Liver (tissue), 9 donors: Measurements from ENCODE around the gene WNT2. TPM values are rescaled to one million over a fixed set of nuclear protein-coding genes. Genes with fewer than 3 reads are reported as not detected.

ENCODE experiments used
- DNase-seq: peaks from one replicate; pipeline ENCODE4 v3.0.0-alpha.2; 2017; ENCODE audit warnings: low spot score
- H3K27ac ChIP-seq, 2 donors: one replicate each; pipeline ENCODE4 v1.7.0; 2013; ENCODE audit warnings: inconsistent platforms in 2 of 2, low read length in 2 of 2, control low read depth in 1 of 2, low read depth in 1 of 2, mild to moderate bottlenecking in 1 of 2
- H3K27me3 ChIP-seq, 4 donors: one replicate each; pipeline versions ENCODE4 v1.6.1 to v1.7.0; 2013; ENCODE audit warnings: low read length in 3 of 4, inconsistent platforms in 1 of 4, mild to moderate bottlenecking in 1 of 4, moderate library complexity in 1 of 4; ENCODE audit not compliant: control insufficient read depth in 4 of 4, insufficient read depth in 4 of 4
- H3K36me3 ChIP-seq, 4 donors: one replicate each; pipeline versions ENCODE4 v1.6.1 to v1.7.0; 2013; ENCODE audit warnings: low read length in 3 of 4, mild to moderate bottlenecking in 3 of 4, low read depth in 1 of 4, moderate library complexity in 1 of 4; ENCODE audit not compliant: control insufficient read depth in 4 of 4, insufficient read depth in 3 of 4
- H3K4me1 ChIP-seq, 4 donors: one replicate each; pipeline versions ENCODE4 v1.6.1 to v1.7.0; 2013; ENCODE audit warnings: low read length in 3 of 4, mild to moderate bottlenecking in 3 of 4, moderate library complexity in 1 of 4; ENCODE audit not compliant: control insufficient read depth in 4 of 4, insufficient read depth in 4 of 4
- H3K4me3 ChIP-seq, 3 donors: one replicate each; pipeline versions ENCODE4 v1.6.1 to v1.7.0; 2013; ENCODE audit warnings: low read length in 3 of 3, control low read depth in 1 of 3, low read depth in 1 of 3, mild to moderate bottlenecking in 1 of 3
- H3K9ac ChIP-seq, 2 donors: one replicate each; pipeline ENCODE4 v1.7.0; 2013; ENCODE audit warnings: low read length in 2 of 2, mild to moderate bottlenecking in 2 of 2, moderate library complexity in 2 of 2, control low read depth in 1 of 2, low read depth in 1 of 2
- H3K9me3 ChIP-seq, 4 donors: one replicate each; pipeline versions ENCODE4 v1.6.1 to v1.7.0; 2013; ENCODE audit warnings: low read length in 3 of 4; ENCODE audit not compliant: control insufficient read depth in 4 of 4
- EGR1 ChIP-seq, 2 donors: IDR thresholded peaks; 2 replicates each; pipeline ENCODE4 v1.6.1; 2016 to 2018; ENCODE audit warnings: antibody characterized with exemption in 2 of 2, low read depth in 2 of 2
- FOXA2 ChIP-seq: IDR thresholded peaks from 2 replicates; pipeline ENCODE4 v1.6.1; 2016; ENCODE audit warnings: antibody characterized with exemption
- GABPA ChIP-seq, 2 donors: IDR thresholded peaks in 1 of 2; conservative IDR thresholded peaks in 1 of 2; 2 replicates each; pipeline ENCODE4 v1.6.1; 2016; ENCODE audit warnings: antibody characterized with exemption in 2 of 2, mild to moderate bottlenecking in 1 of 2, moderate library complexity in 1 of 2
- HNF4G ChIP-seq: IDR thresholded peaks from 2 replicates; pipeline ENCODE4 v1.6.1; 2016; ENCODE audit warnings: antibody characterized with exemption
- JUND ChIP-seq, 2 donors: IDR thresholded peaks; 2 replicates each; pipeline ENCODE4 v1.6.1; 2016; ENCODE audit warnings: antibody characterized with exemption in 2 of 2
- NR2F2 ChIP-seq: IDR thresholded peaks from 2 replicates; pipeline ENCODE4 v1.6.1; 2016; ENCODE audit warnings: antibody characterized with exemption
- RXRA ChIP-seq, 2 donors: IDR thresholded peaks; 2 replicates each; pipeline ENCODE4 v1.6.1; 2017 to 2018; ENCODE audit warnings: antibody characterized with exemption in 2 of 2, mild to moderate bottlenecking in 1 of 2
- SP1 ChIP-seq: IDR thresholded peaks from 2 replicates; pipeline ENCODE4 v1.6.1; 2018; ENCODE audit warnings: antibody characterized with exemption, mild to moderate bottlenecking
- TAF1 ChIP-seq: conservative IDR thresholded peaks from 2 replicates; pipeline ENCODE4 v1.6.1; 2016; ENCODE audit warnings: antibody characterized with exemption, mild to moderate bottlenecking
- YY1 ChIP-seq: IDR thresholded peaks from 2 replicates; pipeline ENCODE4 v1.6.1; 2016; ENCODE audit warnings: antibody characterized with exemption, mild to moderate bottlenecking
- whole genome bisulfite sequencing: extraction: QIAGEN DNeasy Blood & Tissue Kit; methylation state at CpG from one replicate; pipeline ENCODE4 v1.1.7; 2013; 5-methylcytosine and 5-hydroxymethylcytosine counted together
- polyA plus RNA-seq, 2 donors: library from polyadenylated mRNA; stranded (reverse) in 1 of 2; unstranded in 1 of 2; fragments of 200-250 nt in 1 of 2; fragments of >200 nt in 1 of 2; fragmentation: Nextera tagmentation in 1 of 2; extraction: Ambion mirVana in 1 of 2; gene quantifications; one replicate each; pipeline versions ENCODE4 v1.2.1 to v1.2.3, GENCODE V29; 2013 to 2015
- total RNA-seq, 2 donors: library from RNA; depleted of rRNA; stranded (reverse); fragments of >200 nt; gene quantifications; one replicate each; pipeline ENCODE4 v1.2.3, GENCODE V29; 2014
- TF ChIP-seq, protein P1 (sequence below): IDR thresholded peaks from 2 replicates; pipeline ENCODE4 v1.6.1; 2016; ENCODE audit warnings: antibody characterized with exemption
- TF ChIP-seq, protein P2 (sequence below): fragments of 150-350 bp; IDR thresholded peaks from 2 replicates; pipeline ENCODE4 v1.5.1; 2017; ENCODE audit warnings: improper control_type of control experiment, low read depth, low read length; ENCODE audit not compliant: missing input control
- TF ChIP-seq, protein P3 (sequence below): IDR thresholded peaks from 2 replicates; pipeline ENCODE4 v1.6.1; 2016; ENCODE audit warnings: antibody characterized with exemption
- TF ChIP-seq, protein P4 (sequence below): IDR thresholded peaks from 2 replicates; pipeline ENCODE4 v1.6.1; 2016; ENCODE audit warnings: antibody characterized with exemption
- donor health status: healthy.
- donor health status: healthy.
- donor health status: healthy.
- donor health status: healthy.
- donor health status: healthy.

WNT2 gene
- total and polyA plus RNA-seq, 4 donors, result 1.1 to 2.0 (median 1.6) TPM

DNA sequence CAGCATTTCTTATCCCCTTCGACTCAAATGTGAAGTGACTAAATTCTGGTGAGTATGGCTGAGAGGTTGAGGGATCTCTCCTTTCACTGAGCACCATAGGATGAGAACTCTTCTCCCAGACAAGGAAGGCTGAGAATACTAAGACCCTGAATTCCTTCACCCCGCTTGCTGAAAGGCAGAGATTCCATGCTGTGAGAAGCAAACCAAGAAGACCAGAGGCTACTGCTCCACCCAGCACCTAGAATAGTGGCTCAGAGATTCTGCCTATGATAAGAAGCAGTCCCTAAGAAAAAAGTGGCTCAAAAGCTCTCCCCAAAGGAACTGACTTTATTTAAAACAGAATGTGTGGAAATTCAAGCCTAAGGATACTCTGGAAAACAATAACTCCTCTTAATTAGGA is 26.7 kb upstream of the WNT2 start:
- Histone ChIP-seq H3K36me3 (no peaks in the 10 kb centered on the region), H3K27ac (no peak overlapping the region), H3K9ac (no peak overlapping the region), H3K9me3 (no peaks in the 10 kb centered on the region), H3K27me3 (peaks cover 0 to 10% (median 0%) of the 10 kb centered on the region in 4 donors), H3K4me3 (no peak overlapping the region), H3K4me1 (no peaks in the 10 kb centered on the region)
- TF ChIP-seq, protein P1, sequence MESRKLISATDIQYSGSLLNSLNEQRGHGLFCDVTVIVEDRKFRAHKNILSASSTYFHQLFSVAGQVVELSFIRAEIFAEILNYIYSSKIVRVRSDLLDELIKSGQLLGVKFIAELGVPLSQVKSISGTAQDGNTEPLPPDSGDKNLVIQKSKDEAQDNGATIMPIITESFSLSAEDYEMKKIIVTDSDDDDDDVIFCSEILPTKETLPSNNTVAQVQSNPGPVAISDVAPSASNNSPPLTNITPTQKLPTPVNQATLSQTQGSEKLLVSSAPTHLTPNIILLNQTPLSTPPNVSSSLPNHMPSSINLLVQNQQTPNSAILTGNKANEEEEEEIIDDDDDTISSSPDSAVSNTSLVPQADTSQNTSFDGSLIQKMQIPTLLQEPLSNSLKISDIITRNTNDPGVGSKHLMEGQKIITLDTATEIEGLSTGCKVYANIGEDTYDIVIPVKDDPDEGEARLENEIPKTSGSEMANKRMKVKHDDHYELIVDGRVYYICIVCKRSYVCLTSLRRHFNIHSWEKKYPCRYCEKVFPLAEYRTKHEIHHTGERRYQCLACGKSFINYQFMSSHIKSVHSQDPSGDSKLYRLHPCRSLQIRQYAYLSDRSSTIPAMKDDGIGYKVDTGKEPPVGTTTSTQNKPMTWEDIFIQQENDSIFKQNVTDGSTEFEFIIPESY, result no peak
- TF ChIP-seq RXRA (IDR thresholded peaks at IDR 0.05) (no peak), GABPA (IDR thresholded peaks at IDR 0.05 in 1 of 2, conservative IDR thresholded peaks at IDR 0.05 in 1 of 2) (no peak), HNF4G (no peak), TAF1 (no peak), JUND (IDR thresholded peaks at IDR 0.05) (no peak), EGR1 (IDR thresholded peaks at IDR 0.05; ENCODE audit: low read depth in 2 of 2) (no peak), YY1 (no peak), NR2F2 (no peak)
- TF ChIP-seq, protein P2, sequence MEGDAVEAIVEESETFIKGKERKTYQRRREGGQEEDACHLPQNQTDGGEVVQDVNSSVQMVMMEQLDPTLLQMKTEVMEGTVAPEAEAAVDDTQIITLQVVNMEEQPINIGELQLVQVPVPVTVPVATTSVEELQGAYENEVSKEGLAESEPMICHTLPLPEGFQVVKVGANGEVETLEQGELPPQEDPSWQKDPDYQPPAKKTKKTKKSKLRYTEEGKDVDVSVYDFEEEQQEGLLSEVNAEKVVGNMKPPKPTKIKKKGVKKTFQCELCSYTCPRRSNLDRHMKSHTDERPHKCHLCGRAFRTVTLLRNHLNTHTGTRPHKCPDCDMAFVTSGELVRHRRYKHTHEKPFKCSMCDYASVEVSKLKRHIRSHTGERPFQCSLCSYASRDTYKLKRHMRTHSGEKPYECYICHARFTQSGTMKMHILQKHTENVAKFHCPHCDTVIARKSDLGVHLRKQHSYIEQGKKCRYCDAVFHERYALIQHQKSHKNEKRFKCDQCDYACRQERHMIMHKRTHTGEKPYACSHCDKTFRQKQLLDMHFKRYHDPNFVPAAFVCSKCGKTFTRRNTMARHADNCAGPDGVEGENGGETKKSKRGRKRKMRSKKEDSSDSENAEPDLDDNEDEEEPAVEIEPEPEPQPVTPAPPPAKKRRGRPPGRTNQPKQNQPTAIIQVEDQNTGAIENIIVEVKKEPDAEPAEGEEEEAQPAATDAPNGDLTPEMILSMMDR, result no peak
- 82% methylated on average over 2 of the region's 2 CpGs for WGBS
- no peak for DNase-seq

DNA sequence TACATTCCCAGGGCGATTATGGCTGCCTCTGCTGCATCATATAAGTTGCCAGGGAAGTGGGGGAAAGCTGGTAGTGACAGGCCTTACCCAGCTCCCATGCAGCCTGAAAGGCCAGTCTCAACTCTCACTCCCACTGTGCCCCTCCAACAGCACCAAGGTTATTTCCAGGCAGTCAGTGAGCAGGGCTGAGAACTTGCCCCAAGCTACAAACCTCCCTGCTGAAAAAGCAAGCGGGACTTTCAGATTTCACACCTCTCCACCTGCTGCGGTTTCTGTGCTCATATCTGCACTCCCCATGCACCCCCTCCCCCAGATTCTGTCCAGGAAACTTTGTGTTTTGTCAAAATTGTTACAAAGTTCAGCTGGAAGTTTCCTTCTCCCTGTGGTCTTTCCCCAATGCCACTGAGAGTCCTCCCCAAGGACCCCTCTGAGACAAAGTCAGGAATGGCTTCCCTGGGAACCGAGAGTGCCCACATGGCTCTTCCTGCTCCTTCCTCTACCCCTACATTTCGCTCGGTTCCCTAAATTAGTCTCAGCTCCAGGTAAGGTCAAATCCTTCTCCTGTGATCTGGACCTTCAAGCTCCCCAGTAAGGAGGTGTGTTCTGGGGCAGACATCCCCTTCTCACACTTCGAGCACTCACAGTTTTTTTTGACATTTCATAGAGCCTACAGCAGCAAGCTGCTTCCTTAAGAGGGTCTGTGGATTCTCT is 25.3 kb upstream of the WNT2 start:
- Histone ChIP-seq H3K4me3 (no peak overlapping the region), H3K9me3 (no peaks in the 10 kb centered on the region), H3K36me3 (no peaks in the 10 kb centered on the region), H3K27me3 (peaks cover 0 to 8% (median 0%) of the 10 kb centered on the region in 4 donors), H3K27ac (no peak overlapping the region), H3K9ac (no peak overlapping the region), H3K4me1 (no peaks in the 10 kb centered on the region)
- TF ChIP-seq, protein P3, sequence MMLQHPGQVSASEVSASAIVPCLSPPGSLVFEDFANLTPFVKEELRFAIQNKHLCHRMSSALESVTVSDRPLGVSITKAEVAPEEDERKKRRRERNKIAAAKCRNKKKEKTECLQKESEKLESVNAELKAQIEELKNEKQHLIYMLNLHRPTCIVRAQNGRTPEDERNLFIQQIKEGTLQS, result no peak
- TF ChIP-seq FOXA2, result no peak
- no peak for TF ChIP-seq RXRA (IDR thresholded peaks at IDR 0.05)
- TF ChIP-seq HNF4G, result no peak
- TF ChIP-seq, protein P4, sequence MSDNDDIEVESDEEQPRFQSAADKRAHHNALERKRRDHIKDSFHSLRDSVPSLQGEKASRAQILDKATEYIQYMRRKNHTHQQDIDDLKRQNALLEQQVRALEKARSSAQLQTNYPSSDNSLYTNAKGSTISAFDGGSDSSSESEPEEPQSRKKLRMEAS, result no peak
- TF ChIP-seq, protein P2, result no peak
- no peak for TF ChIP-seq JUND (IDR thresholded peaks at IDR 0.05)
- no peak for TF ChIP-seq GABPA (IDR thresholded peaks at IDR 0.05 in 1 of 2, conservative IDR thresholded peaks at IDR 0.05 in 1 of 2)
- TF ChIP-seq, protein P1, result no peak
- TF ChIP-seq NR2F2, result no peak
- TF ChIP-seq SP1, result no peak
- no peak for TF ChIP-seq TAF1
- no peak for DNase-seq
- WGBS, result 79% methylated on average over 7 of the region's 7 CpGs
